HL-60 (cell line): ENCODE data around the gene ODC1.

ENCODE experiments used
- TF ChIP-seq, protein P1 (sequence below): IDR thresholded peaks from one replicate; pipeline ENCODE4 v1.5.1; 2011; ENCODE audit warnings: low read length, control low read depth, inconsistent platforms; ENCODE audit not compliant: insufficient read depth
- TF ChIP-seq, protein P2 (sequence below): IDR thresholded peaks from 2 replicates; pipeline ENCODE4 v1.6.1; 2012; ENCODE audit warnings: low read depth; ENCODE audit not compliant: insufficient replicate concordance

DNA sequence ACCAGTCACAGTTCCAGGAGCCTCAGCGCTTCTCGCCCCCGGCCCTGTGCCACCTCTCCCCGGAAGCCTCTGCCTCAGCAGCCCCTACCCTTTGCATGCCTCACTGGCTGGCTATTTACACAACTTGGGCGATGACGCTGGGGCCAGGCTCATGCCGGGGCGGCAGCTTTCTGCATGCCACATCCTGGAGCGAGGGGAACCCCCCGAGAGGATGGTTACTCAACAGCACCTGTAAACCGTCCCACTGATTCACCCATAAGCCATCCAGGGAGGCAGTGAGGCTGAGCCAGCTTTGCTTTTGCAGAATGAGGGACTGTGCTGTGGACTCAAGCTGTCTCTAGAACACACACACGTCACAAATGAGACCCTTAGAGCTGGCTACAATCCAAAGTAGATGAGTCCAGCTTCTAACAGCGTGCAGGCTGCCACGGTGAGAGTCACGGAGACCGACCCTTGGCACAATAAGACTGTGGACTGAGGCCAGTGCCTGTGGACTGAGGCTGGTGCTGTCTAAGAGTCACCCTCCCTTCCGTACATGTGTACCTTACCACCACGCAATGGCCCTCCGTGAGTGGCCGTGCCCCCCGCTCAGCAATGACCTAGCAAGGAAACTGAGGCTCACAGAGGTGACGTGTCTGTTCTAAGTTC lies 45.6 kb upstream of the ODC1 start:
- TF ChIP-seq, protein P1, sequence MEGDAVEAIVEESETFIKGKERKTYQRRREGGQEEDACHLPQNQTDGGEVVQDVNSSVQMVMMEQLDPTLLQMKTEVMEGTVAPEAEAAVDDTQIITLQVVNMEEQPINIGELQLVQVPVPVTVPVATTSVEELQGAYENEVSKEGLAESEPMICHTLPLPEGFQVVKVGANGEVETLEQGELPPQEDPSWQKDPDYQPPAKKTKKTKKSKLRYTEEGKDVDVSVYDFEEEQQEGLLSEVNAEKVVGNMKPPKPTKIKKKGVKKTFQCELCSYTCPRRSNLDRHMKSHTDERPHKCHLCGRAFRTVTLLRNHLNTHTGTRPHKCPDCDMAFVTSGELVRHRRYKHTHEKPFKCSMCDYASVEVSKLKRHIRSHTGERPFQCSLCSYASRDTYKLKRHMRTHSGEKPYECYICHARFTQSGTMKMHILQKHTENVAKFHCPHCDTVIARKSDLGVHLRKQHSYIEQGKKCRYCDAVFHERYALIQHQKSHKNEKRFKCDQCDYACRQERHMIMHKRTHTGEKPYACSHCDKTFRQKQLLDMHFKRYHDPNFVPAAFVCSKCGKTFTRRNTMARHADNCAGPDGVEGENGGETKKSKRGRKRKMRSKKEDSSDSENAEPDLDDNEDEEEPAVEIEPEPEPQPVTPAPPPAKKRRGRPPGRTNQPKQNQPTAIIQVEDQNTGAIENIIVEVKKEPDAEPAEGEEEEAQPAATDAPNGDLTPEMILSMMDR, result no peak
- TF ChIP-seq, protein P2, sequence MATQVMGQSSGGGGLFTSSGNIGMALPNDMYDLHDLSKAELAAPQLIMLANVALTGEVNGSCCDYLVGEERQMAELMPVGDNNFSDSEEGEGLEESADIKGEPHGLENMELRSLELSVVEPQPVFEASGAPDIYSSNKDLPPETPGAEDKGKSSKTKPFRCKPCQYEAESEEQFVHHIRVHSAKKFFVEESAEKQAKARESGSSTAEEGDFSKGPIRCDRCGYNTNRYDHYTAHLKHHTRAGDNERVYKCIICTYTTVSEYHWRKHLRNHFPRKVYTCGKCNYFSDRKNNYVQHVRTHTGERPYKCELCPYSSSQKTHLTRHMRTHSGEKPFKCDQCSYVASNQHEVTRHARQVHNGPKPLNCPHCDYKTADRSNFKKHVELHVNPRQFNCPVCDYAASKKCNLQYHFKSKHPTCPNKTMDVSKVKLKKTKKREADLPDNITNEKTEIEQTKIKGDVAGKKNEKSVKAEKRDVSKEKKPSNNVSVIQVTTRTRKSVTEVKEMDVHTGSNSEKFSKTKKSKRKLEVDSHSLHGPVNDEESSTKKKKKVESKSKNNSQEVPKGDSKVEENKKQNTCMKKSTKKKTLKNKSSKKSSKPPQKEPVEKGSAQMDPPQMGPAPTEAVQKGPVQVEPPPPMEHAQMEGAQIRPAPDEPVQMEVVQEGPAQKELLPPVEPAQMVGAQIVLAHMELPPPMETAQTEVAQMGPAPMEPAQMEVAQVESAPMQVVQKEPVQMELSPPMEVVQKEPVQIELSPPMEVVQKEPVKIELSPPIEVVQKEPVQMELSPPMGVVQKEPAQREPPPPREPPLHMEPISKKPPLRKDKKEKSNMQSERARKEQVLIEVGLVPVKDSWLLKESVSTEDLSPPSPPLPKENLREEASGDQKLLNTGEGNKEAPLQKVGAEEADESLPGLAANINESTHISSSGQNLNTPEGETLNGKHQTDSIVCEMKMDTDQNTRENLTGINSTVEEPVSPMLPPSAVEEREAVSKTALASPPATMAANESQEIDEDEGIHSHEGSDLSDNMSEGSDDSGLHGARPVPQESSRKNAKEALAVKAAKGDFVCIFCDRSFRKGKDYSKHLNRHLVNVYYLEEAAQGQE, result no peak
